ENCODE measurements around the gene RSRP1.

- TF ChIP-seq POLR2A (IDR thresholded peaks at IDR 0.05; ENCODE audit: extremely low read depth, insufficient read length) (no peak), CTCF (IDR thresholded peaks at IDR 0.05; ENCODE audit: low read depth, low read length) (no peak)
Measured at GRCh38 chr1:25253911-25254310, 6.7 kb upstream of the RSRP1 start.

Data from NB4 (cell line).